Measurements from ENCODE around the gene GPC4.
A peak's percentile ranks its signal among the peaks of the same experiment; 100 is the strongest.
"Not testable (repeated sequence)": the region's sequence is repeated elsewhere in the genome, so short reads cannot be mapped to it uniquely, and the experiment has no call there.

The GPC4 gene

GRCh38 chrX:133365871-133366611 is 49.2 kb downstream of the GPC4 start:
- peak; percentile 17 for DNase-seq (ENCODE audit: low spot score)

GRCh38 chrX:133364865-133365264 is 50.4 kb downstream of the GPC4 start:
- DNase-seq (ENCODE audit: low spot score): no peak

- DNase-seq (ENCODE audit: low spot score): no peak
Observed at GRCh38 chrX:133364196-133364595, 51.1 kb downstream of the GPC4 start.

DNA sequence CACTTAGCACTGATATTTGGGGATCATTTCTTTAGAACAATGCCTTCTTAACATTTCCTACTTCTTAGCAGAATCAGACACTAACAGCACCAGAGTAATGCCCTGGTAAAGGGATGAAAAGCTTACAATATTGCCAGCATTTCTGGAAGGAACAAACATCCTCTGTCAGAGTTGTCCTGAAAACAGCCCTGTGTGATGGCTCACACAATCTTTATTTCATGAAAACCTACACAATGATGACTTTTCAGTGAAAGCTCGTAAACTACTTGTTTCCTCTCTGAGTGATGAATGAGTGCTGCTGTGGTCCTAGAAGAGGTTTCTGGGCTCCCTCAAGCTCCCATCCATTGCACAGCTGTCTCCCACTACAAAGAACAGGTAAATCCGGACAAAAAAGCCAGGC is 52.8 kb downstream of the GPC4 start:
- no peak for DNase-seq (ENCODE audit: low spot score)

- DNase-seq (ENCODE audit: low spot score): no peak
Observed at GRCh38 chrX:133359466-133359865, 55.8 kb downstream of the GPC4 start.

DNA sequence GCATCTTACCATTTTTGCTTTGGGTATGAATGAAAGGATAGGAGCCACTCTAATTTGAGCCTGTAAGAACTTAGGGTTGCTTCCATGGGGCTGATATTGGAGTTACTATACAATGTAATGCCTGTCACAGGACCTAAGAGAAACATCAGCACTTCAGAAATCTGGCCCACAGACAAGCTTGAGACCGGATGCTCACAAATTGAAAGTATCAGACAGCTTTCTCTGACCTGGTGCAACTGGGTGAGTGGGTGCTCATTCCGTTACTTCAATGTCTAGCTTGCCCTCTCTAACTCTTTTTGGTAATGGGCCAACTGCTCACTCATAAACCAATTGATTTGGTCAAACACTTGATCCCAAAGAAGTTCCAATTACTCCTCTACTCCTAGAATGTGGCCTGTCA is 62.1 kb downstream of the GPC4 start:
- DNase-seq (ENCODE audit: low spot score): no peak

- peak; percentile 12 for DNase-seq (ENCODE audit: low spot score)
Observed at GRCh38 chrX:133350751-133351150, 64.5 kb downstream of the GPC4 start.

DNA sequence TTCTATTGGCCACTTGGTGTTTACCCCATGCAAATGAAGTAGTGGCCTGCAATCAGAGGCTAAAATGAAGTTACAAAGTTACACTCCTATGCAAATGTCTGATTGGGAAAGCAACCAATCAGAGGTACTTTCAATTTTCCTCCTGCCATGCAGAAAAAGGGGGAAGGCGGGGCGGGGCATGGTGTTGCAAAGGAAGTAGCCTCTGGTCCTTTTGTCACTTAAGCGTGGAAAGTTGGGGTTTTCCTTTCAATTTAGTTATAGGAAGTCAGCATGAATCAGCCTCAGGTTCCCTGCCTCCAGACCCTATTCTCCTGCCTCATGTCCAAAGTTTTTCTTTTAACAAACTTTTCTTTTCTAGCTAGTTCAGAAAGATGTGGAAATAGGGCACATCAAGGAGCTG is 69.3 kb downstream of the GPC4 start:
- no peak for DNase-seq (ENCODE audit: low spot score)

DNA sequence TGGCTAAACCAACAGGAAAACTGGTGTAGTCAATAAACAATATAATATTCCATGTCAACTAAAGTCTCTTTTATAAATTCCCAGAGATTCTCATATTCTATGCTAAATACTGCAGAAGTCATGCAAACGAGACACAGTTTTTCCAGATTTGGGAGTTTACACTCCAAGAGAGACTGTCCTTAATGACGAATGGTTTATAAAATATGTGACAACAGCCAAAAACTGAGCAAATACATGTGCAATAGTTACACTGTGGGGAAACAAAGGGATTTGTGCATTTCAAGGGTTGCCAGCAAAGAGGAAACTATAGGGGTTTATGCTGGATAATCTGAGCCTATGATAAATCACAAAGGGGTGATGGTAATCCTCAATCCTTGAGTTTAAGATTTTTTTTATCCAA is 75.7 kb downstream of the GPC4 start:
- DNase-seq (ENCODE audit: low spot score): no peak

GRCh38 chrX:133337250-133337649 is 78.0 kb downstream of the GPC4 start:
- DNase-seq (ENCODE audit: low spot score): no peak

DNA sequence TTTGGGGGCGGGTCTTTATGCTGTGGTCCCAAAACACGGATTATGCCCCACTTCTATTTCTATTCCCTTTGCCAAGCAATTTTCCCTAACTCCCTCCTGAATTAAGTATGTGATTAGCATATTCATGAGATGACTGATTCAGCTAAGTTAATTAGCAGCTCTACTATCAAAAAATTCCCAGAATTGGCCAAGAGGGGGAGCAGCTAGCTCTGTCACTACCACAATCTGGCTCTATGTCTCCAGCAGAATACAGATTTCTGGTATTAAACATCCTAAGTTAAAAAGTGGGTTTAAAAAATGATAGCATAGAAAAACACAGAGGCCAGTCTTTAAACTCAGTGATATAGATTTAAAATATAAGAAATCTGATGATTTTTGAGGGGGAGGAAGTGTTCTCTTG is 80.3 kb downstream of the GPC4 start:
- DNase-seq (ENCODE audit: low spot score): peak; percentile 37

- DNase-seq (ENCODE audit: low spot score): no peak
Observed at GRCh38 chrX:133333154-133333750, 82.0 kb downstream of the GPC4 start.

GRCh38 chrX:133332737-133333136 is 82.6 kb downstream of the GPC4 start:
- DNase-seq (ENCODE audit: low spot score): no peak

- DNase-seq (ENCODE audit: low spot score): no peak
Observed at GRCh38 chrX:133330956-133331355, 84.3 kb downstream of the GPC4 start.

GRCh38 chrX:133325422-133325821 is 89.9 kb downstream of the GPC4 start:
- DNase-seq (ENCODE audit: low spot score): no peak

GRCh38 chrX:133323431-133323830 is 91.9 kb downstream of the GPC4 start:
- peak; percentile 53 for DNase-seq (ENCODE audit: low spot score)

DNA sequence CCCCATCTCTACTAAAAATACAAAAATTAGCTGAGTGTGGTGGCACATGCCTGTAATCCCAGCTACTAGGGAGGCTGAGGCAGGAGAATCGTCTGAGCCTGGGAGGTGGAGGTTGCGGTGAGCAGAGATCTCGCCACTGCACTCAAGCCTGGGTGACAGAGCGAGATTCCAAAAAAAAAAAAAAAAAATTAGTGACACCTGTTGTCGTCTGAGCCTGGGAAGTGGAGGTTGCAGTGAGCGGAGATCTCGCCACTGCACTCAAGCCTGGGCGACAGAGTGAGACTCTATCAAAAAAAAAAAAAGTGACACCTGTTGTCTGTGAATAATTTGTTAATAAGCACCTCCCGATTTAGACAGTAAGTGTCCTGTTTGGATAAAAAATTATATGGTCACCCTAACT is 93.0 kb downstream of the GPC4 start:
- DNase-seq (ENCODE audit: low spot score): not testable (repeated sequence)

DNA sequence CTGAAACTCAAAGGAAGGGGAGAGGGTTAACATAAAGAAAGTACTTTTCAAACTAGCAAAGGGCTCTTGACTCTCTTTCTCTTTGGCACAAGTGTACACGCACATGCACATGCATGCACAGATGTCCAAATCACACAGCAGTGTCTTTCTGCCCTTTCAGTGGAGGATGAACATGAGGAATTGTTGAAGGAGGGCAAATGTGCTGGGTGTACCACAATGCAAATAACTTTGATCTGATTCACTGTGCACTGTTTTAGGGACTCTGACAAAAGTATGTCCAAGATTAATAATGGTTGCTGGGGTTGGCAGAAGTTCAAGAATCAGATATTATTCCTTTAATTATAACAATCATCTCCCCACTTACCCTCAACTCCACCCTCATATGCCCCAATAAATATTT is 93.8 kb downstream of the GPC4 start:
- DNase-seq (ENCODE audit: low spot score): peak; percentile 20

DNA sequence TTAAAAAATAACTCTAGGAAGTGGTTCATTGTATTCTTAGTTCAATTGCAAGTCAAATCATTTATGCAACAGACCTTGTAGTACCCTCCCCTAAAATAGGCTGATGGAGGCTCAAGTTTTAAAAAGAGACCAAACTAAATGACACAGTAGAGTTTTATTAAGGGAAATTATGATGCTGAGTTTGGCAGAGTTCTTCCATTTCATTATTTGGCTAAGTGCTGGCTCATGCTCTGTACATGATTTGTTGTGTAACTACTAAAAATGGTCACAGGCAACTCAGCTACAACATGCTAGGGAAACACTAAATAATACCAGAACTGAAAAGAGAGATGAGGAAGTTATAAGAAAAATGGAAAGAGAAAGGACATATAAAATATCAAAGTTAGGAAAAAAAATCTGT is 101.0 kb downstream of the GPC4 start:
- DNase-seq (ENCODE audit: low spot score): no peak

- DNase-seq (ENCODE audit: low spot score): no peak
Observed at GRCh38 chrX:133308499-133308897, 106.8 kb downstream of the GPC4 start.

- no peak for DNase-seq (ENCODE audit: low spot score)
Observed at GRCh38 chrX:133307637-133308498, 107.4 kb downstream of the GPC4 start.

GRCh38 chrX:133307094-133307493 is 108.2 kb downstream of the GPC4 start:
- DNase-seq (ENCODE audit: low spot score): no peak

- DNase-seq (ENCODE audit: low spot score): peak; percentile 29
Observed at GRCh38 chrX:133306316-133306715, 109.0 kb downstream of the GPC4 start.

Data from kidney tubule cell (primary cell).